HL-60 (cell line): Measurements from ENCODE around the gene LRRC3B.

Experiments
- GABPA ChIP-seq: IDR thresholded peaks from 2 replicates; pipeline ENCODE4 v1.6.1; 2012; ENCODE audit warnings: low read depth
- POLR2AphosphoS5 ChIP-seq: IDR thresholded peaks from 2 replicates; pipeline ENCODE4 v1.6.1; 2012; ENCODE audit warnings: low read depth
- TF ChIP-seq, protein P1 (sequence below): IDR thresholded peaks from one replicate; pipeline ENCODE4 v1.5.1; 2011; ENCODE audit warnings: low read length, control low read depth, inconsistent platforms; ENCODE audit not compliant: insufficient read depth

DNA sequence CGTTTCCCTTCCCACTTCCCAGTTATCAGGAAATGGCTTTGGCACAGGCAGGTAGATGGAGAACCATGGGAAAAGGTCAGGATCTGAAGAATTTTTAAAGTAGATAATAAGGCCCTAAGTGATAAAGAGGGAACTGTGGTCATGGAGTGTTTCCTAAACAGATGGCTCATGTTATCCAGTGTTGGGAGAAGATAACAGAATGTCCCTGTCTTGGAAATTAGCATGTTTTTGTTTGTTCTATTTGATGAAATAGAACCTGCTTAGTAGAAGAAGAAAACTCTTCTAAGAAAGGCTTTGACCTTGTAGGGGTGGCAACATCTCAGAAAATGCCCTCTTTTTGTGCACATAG is 8.8 kb downstream of the LRRC3B start:
- TF ChIP-seq, protein P1, sequence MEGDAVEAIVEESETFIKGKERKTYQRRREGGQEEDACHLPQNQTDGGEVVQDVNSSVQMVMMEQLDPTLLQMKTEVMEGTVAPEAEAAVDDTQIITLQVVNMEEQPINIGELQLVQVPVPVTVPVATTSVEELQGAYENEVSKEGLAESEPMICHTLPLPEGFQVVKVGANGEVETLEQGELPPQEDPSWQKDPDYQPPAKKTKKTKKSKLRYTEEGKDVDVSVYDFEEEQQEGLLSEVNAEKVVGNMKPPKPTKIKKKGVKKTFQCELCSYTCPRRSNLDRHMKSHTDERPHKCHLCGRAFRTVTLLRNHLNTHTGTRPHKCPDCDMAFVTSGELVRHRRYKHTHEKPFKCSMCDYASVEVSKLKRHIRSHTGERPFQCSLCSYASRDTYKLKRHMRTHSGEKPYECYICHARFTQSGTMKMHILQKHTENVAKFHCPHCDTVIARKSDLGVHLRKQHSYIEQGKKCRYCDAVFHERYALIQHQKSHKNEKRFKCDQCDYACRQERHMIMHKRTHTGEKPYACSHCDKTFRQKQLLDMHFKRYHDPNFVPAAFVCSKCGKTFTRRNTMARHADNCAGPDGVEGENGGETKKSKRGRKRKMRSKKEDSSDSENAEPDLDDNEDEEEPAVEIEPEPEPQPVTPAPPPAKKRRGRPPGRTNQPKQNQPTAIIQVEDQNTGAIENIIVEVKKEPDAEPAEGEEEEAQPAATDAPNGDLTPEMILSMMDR: no peak
- TF ChIP-seq POLR2AphosphoS5 (no peak), GABPA (no peak)
